ENCODE results near the gene ANP32B.
"Not testable (repeated sequence)": the region's sequence is repeated elsewhere in the genome, so short reads cannot be mapped to it uniquely, and the experiment has no call there.

ANP32B gene

DNA sequence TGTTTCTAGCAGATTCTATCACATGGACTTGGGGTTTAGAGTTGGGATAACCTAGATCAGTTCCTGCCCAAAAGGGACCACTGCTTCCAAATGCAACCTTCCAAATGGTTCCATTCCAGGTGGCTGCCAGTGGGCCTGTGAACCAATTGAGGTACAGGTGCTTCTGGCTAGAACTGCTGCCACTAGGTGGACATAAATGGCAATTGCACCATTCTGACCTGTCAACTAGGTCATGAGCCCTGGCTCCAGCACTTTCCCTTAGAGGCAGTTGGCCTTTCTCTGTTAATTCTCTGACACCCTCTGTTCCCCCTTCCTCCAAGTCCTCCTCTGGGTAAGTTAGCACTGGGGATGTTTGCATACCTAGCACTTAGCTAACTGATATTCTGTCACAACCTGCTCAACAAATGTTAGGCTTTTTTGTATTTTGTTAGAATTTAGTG lies 28.6 kb upstream of the ANP32B start:
- Mint-ChIP-seq H3K27ac (no peak overlapping the region), H3K27me3 (peaks cover 14% of the 10 kb centered on the region), H3K4me1 (peaks cover 9% of the 10 kb centered on the region), H3K4me3 (no peak overlapping the region), H3K36me3 (no peaks in the 10 kb centered on the region), H3K9me3 (peaks cover 6% of the 10 kb centered on the region)
- peak; percentile 74 for DNase-seq
- CTCF ChIA-PET: interaction anchor here (0.6 to 5.3 kb wide), 9 partner anchors 9 to 281 kb away, joined by 3 to 56 read pairs (median 4); partner anchors contain the start of gene TRMO

DNA sequence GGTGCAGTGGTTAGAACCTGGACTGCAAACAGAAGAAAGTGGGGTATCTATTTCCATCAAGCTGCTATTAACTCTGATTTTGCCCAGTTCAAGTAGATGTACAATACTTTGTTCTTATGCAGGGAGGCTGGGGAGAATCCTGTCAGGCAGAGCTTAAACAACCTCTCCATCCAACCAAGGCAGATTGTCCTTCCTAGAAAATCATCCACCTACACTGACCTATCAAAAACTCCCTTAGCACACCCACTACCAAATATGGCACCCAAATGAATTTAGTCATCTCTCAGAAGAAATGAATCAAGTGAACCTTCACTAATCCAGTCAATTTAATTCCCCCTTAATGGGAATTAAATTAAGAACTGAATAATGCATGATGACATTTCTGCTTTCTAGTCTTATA lies 26.8 kb upstream of the ANP32B start:
- CTCF ChIA-PET: interaction anchor here (1.0 to 5.3 kb wide), 4 partner anchors 26 to 79 kb away, joined by 3 to 56 read pairs (median 4); partner anchors contain the start of genes ANP32B and TRMO
- peaks cover 4% of the 10 kb centered on the region for H3K27me3 Mint-ChIP-seq
- no peak overlapping the region for H3K27ac Mint-ChIP-seq
- peaks cover 2% of the 10 kb centered on the region for H3K4me1 Mint-ChIP-seq
- H3K9me3 Mint-ChIP-seq: peaks cover 2% of the 10 kb centered on the region
- no peaks in the 10 kb centered on the region for H3K36me3 Mint-ChIP-seq
- no peak overlapping the region for H3K4me3 Mint-ChIP-seq
- DNase-seq: no peak

- CTCF ChIA-PET: interaction anchor here (1.2 to 3.3 kb wide), 6 partner anchors 8 to 76 kb away, joined by 3 to 25 read pairs (median 6); partner anchors contain the start of gene TRMO
- Mint-ChIP-seq H3K27ac (peak overlapping the region; percentile 34), H3K4me3 (no peak overlapping the region), H3K27me3 (peaks cover 8% of the 10 kb centered on the region), H3K4me1 (peaks cover 2% of the 10 kb centered on the region), H3K36me3 (no peaks in the 10 kb centered on the region), H3K9me3 (no peaks in the 10 kb centered on the region)
- DNase-seq: no peak
Measured at GRCh38 chr9:97958812-97959511, 24.2 kb upstream of the ANP32B start.

DNA sequence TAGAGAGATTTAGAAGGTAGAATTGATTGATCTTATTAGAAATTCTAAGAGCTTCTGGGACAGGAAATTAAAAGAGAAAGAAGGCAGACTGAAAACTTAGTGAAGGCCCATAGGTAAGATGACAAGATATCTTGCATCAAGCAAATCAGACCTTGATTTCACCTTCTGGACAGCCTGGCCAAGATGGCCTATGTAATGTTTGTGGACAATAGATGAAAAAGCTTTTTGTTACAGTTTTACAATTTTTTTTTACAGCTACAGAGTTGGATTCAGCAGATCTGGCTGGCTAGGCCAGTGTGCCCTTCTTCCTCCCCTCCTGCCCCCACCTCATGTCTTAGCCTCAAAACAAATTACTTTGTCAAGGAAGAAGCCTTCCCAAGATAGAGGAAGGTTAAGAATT lies 23.6 kb upstream of the ANP32B start:
- peaks cover 5% of the 10 kb centered on the region for H3K27me3 Mint-ChIP-seq
- no peak for DNase-seq
- H3K4me3 Mint-ChIP-seq: no peak overlapping the region
- no peaks in the 10 kb centered on the region for H3K9me3 Mint-ChIP-seq
- no peaks in the 10 kb centered on the region for H3K36me3 Mint-ChIP-seq
- no peaks in the 10 kb centered on the region for H3K4me1 Mint-ChIP-seq
- H3K27ac Mint-ChIP-seq: no peak overlapping the region
- CTCF ChIA-PET: interaction anchor here (1.0 to 3.3 kb wide), 5 partner anchors 16 to 75 kb away, joined by 3 to 25 read pairs (median 6); partner anchors contain the start of gene TRMO

- H3K9me3 Mint-ChIP-seq, H3K4me3 Mint-ChIP-seq, H3K4me1 Mint-ChIP-seq, H3K36me3 Mint-ChIP-seq, H3K27ac Mint-ChIP-seq, DNase-seq, H3K27me3 Mint-ChIP-seq: not testable (repeated sequence)
- CTCF ChIA-PET: interaction anchor here (1.6 to 3.3 kb wide), 3 partner anchors 37 to 59 kb away, joined by 4 to 25 read pairs (median 4); partner anchors contain the start of gene TRMO
Measured at GRCh38 chr9:97960678-97961328, 22.3 kb upstream of the ANP32B start.

GRCh38 chr9:97961361-97961760 lies 21.8 kb upstream of the ANP32B start:
- Mint-ChIP-seq H3K27me3 (peaks cover 5% of the 10 kb centered on the region), H3K4me1 (no peaks in the 10 kb centered on the region), H3K9me3 (no peaks in the 10 kb centered on the region), H3K36me3 (no peaks in the 10 kb centered on the region), H3K4me3 (no peak overlapping the region), H3K27ac (no peak overlapping the region)
- CTCF ChIA-PET: interaction anchor here (1.2 to 1.6 kb wide), 2 partner anchors 23 to 37 kb away, joined by 3 to 4 read pairs; no protein-coding TSS in a partner anchor
- DNase-seq: no peak

DNA sequence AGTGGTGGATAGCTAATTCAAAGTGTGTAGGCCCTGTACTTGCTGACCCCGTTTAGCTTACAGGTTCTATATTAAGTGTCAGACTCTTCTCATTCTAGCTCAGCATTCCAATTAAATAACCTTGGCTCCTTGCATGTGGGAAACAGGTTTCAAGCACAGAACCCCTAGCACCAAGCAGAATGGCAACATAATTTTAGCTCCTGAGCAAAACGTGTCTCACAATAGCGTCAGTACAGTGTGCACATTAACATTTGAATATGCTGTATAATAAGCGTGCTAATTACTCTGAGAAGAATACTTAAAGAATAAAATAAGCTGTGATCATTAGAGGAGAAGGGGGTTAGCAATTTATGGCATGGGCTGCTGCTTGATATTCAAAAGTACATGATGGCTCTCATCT lies 21.0 kb upstream of the ANP32B start:
- no peaks in the 10 kb centered on the region for H3K36me3 Mint-ChIP-seq
- no peaks in the 10 kb centered on the region for H3K4me1 Mint-ChIP-seq
- no peak overlapping the region for H3K4me3 Mint-ChIP-seq
- peaks cover 10% of the 10 kb centered on the region for H3K27me3 Mint-ChIP-seq
- DNase-seq: no peak
- CTCF ChIA-PET: interaction anchor here (1.0 to 1.6 kb wide), 3 partner anchors 11 to 38 kb away, joined by 3 to 4 read pairs (median 3); no protein-coding TSS in a partner anchor
- no peak overlapping the region for H3K27ac Mint-ChIP-seq
- H3K9me3 Mint-ChIP-seq: no peaks in the 10 kb centered on the region

- Mint-ChIP-seq H3K4me1 (no peaks in the 10 kb centered on the region), H3K27me3 (peaks cover 10% of the 10 kb centered on the region), H3K9me3 (no peaks in the 10 kb centered on the region), H3K27ac (no peak overlapping the region), H3K36me3 (no peaks in the 10 kb centered on the region), H3K4me3 (no peak overlapping the region)
- no peak for DNase-seq
- CTCF ChIA-PET: interaction anchor here (1.0 to 1.6 kb wide), 3 partner anchors 11 to 39 kb away, joined by 3 to 4 read pairs (median 3); no protein-coding TSS in a partner anchor
Measured at GRCh38 chr9:97962575-97962974, 20.6 kb upstream of the ANP32B start.

- Mint-ChIP-seq H3K27me3 (peaks cover 10% of the 10 kb centered on the region), H3K9me3 (no peaks in the 10 kb centered on the region), H3K4me3 (no peak overlapping the region), H3K36me3 (no peaks in the 10 kb centered on the region), H3K27ac (no peak overlapping the region), H3K4me1 (no peaks in the 10 kb centered on the region)
- CTCF ChIA-PET: interaction anchor here (0.8 kb wide), 1 partner anchor 8 kb away, joined by 4 read pairs; no protein-coding TSS in a partner anchor
- no peak for DNase-seq
Measured at GRCh38 chr9:97963232-97963631, 19.9 kb upstream of the ANP32B start.

DNA sequence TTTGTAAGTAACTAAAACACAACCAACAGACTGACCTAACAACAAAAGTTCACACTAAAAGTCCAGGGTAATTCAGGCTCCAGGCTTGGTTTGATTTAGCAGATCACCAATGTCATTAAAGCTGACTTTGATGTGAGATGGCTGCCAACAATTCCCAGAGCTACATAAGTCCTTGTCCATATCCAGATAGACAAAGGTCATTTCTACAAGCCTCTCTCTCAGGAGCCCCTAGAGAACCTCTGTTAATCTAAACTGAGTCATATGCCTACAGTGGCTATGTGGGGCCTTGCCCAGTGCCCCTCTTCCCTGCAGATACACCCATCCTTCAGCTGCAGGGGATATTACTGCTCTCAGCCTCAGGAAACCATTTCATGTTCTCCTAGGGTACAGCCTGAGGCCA lies 18.2 kb upstream of the ANP32B start:
- CTCF ChIA-PET: interaction anchor here (1.3 kb wide), 1 partner anchor 17 kb away, joined by 4 read pairs; no protein-coding TSS in a partner anchor
- H3K36me3 Mint-ChIP-seq: no peaks in the 10 kb centered on the region

DNA sequence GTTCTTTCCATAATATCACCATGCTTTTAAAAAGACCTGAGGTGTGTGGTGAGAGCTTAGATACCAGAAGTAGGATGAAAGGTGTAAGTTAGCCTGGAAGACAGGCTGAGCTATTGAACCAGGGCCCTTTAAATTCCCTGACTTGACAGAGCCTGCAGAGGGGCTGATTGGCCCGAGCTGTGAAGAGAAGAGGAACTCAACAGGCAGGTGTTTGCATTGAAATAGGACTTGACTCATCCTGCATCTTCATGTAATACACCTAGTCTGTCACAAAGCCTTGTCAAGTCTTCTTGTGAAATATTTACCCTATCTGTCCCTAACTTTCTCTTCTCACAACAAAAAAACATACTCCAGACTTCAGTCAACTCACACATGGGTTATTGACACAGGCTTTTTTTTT lies 16.6 kb upstream of the ANP32B start:
- H3K36me3 Mint-ChIP-seq: no peaks in the 10 kb centered on the region
- no peaks in the 10 kb centered on the region for H3K9me3 Mint-ChIP-seq
- H3K27ac Mint-ChIP-seq: no peak overlapping the region
- DNase-seq: no peak
- H3K4me1 Mint-ChIP-seq: peaks cover 7% of the 10 kb centered on the region
- CTCF ChIA-PET: interaction anchor here (1.0 to 1.4 kb wide), 2 partner anchors 8 to 44 kb away, joined by 3 read pairs; partner anchors contain the start of gene TRMO
- H3K4me3 Mint-ChIP-seq: no peak overlapping the region
- H3K27me3 Mint-ChIP-seq: peaks cover 10% of the 10 kb centered on the region

More for the DNA sequence above, 18.2 kb upstream of the ANP32B start:
- H3K4me3 Mint-ChIP-seq: no peak overlapping the region
- H3K4me1 Mint-ChIP-seq: peaks cover 2% of the 10 kb centered on the region
- H3K27ac Mint-ChIP-seq: no peak overlapping the region
- no peak for DNase-seq
- peaks cover 10% of the 10 kb centered on the region for H3K27me3 Mint-ChIP-seq
- no peaks in the 10 kb centered on the region for H3K9me3 Mint-ChIP-seq

DNA sequence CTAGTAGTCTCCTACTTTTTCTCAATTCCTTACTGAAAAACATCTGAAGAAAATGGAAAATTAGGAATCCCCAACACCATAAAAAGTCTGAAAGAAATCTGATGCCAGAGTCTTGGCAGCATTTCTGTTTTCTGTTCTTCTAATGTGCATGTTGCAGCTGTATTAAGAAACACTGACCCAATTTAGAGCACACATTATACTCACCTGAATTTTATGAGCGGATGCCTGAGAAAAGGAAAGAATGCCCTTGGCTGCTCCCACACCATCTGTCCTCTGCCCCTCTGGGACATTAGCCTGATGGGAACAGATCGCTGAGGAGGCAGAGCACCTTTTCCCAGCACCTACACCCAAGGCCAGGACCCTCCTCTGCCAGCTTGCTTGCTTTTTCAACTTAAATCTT lies 14.1 kb upstream of the ANP32B start:
- H3K4me1 Mint-ChIP-seq: peaks cover 7% of the 10 kb centered on the region
- H3K9me3 Mint-ChIP-seq: peaks cover 1% of the 10 kb centered on the region
- no peaks in the 10 kb centered on the region for H3K36me3 Mint-ChIP-seq
- no peak for DNase-seq
- no peak overlapping the region for H3K4me3 Mint-ChIP-seq
- peaks cover 25% of the 10 kb centered on the region for H3K27me3 Mint-ChIP-seq
- CTCF ChIA-PET: no interaction called here
- H3K27ac Mint-ChIP-seq: no peak overlapping the region

DNA sequence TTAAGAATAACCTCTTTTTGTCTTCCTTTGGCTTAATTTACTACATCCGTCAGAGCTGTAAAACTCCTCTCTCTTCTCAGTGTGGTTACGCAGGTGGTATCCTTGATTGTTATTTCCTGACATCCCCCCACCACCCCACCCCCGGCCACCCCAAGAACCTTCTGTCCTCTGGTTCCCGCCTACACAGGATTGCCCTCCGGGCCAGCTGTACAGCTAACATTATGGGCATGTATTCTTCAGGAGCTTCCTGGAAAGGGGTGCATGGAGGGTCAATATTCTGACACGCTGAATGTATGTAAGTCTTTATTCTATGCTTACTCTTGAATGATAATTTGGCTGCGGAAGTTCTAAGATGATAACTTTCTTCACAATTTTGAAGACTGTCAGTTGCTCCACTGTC lies 13.0 kb upstream of the ANP32B start:
- Mint-ChIP-seq H3K27ac (no peak overlapping the region), H3K4me1 (peaks cover 7% of the 10 kb centered on the region), H3K4me3 (no peak overlapping the region), H3K36me3 (peaks cover 1% of the 10 kb centered on the region), H3K27me3 (peaks cover 31% of the 10 kb centered on the region), H3K9me3 (peaks cover 2% of the 10 kb centered on the region)
- no peak for DNase-seq
- CTCF ChIA-PET: interaction anchor here (0.7 to 1.2 kb wide), 2 partner anchors 22 to 48 kb away, joined by 3 read pairs; partner anchors contain the start of gene TRMO

DNA sequence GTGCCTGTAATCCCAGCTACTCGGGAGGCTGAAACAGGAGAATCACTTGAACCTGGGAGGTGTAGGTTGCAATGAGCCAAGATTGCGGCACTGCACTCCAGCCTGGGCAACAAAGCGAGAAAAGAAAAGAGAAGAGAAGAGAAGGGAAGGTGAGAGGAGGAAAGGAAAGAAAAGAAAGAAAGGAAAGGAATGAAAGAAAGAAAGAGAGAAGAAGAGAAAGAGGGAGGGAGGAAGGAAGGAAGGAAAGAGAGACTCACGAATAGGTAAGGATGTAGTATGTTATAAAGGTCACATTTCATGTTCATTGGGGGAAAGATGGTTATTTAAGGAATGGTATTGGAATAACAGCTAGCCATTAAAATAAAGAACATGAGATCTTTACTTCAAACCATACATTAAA lies 10.4 kb upstream of the ANP32B start:
- Mint-ChIP-seq H3K4me1 (peaks cover 7% of the 10 kb centered on the region), H3K27ac (peak overlapping the region; percentile 26), H3K27me3 (peaks cover 27% of the 10 kb centered on the region), H3K4me3 (no peak overlapping the region), H3K9me3 (peaks cover 4% of the 10 kb centered on the region), H3K36me3 (peaks cover 2% of the 10 kb centered on the region)
- DNase-seq: no peak
- CTCF ChIA-PET: interaction anchor here (1.1 to 2.2 kb wide), 2 partner anchors 10 to 62 kb away, joined by 3 to 6 read pairs; no protein-coding TSS in a partner anchor

Measured in activated naive CD4-positive, alpha-beta T cell treated with anti-CD3 and anti-CD28 coated beads, Interleukin-2, amount 10 ng/mL, durations not matched to agents 7 days and 5 days (primary cell).